ENCODE data around the gene PYROXD2. TPM values are rescaled to one million over a fixed set of nuclear protein-coding genes. Genes with fewer than 3 reads are reported as not detected.

PYROXD2 gene
- total and polyA plus RNA-seq, 2 of the 8 experiments (the other 6 are each of a cell fraction or from before 2014, with no cell fraction given), result 3.2 to 5.4 TPM

DNA sequence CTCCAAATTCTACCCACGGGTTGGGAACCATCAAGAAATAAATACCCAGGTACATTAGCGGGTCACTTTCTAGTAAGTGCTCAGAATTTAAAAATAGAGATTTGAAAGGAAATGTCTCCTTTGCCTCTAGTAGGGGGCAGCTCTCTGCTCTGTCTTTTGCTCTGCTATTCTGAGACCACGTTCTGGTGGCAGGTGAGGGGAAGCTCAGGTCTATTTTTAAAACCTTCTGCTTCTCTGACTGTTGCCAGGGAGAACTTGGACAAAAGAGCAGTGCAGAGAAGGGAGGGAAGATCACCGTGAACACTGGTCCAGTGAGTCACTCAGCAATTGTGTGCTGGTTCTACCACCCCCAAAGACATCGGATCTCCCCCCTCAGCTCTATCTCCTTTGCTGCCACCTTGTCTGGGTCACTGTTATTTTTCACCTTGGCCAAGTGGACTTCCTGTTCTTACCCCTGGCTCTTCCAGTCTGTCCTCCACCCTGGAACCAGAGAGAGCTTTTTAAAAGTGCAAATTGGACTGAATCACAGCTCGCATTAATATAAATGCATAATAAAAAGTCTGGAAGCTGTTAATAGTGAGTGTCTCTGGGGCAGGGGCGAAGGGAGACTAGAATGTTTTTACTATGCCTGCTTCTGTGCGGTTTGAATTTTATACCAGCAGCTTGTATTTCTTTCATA, 74.6 kb downstream of the PYROXD2 start (continued):
- TF ChIP-seq, protein P1, sequence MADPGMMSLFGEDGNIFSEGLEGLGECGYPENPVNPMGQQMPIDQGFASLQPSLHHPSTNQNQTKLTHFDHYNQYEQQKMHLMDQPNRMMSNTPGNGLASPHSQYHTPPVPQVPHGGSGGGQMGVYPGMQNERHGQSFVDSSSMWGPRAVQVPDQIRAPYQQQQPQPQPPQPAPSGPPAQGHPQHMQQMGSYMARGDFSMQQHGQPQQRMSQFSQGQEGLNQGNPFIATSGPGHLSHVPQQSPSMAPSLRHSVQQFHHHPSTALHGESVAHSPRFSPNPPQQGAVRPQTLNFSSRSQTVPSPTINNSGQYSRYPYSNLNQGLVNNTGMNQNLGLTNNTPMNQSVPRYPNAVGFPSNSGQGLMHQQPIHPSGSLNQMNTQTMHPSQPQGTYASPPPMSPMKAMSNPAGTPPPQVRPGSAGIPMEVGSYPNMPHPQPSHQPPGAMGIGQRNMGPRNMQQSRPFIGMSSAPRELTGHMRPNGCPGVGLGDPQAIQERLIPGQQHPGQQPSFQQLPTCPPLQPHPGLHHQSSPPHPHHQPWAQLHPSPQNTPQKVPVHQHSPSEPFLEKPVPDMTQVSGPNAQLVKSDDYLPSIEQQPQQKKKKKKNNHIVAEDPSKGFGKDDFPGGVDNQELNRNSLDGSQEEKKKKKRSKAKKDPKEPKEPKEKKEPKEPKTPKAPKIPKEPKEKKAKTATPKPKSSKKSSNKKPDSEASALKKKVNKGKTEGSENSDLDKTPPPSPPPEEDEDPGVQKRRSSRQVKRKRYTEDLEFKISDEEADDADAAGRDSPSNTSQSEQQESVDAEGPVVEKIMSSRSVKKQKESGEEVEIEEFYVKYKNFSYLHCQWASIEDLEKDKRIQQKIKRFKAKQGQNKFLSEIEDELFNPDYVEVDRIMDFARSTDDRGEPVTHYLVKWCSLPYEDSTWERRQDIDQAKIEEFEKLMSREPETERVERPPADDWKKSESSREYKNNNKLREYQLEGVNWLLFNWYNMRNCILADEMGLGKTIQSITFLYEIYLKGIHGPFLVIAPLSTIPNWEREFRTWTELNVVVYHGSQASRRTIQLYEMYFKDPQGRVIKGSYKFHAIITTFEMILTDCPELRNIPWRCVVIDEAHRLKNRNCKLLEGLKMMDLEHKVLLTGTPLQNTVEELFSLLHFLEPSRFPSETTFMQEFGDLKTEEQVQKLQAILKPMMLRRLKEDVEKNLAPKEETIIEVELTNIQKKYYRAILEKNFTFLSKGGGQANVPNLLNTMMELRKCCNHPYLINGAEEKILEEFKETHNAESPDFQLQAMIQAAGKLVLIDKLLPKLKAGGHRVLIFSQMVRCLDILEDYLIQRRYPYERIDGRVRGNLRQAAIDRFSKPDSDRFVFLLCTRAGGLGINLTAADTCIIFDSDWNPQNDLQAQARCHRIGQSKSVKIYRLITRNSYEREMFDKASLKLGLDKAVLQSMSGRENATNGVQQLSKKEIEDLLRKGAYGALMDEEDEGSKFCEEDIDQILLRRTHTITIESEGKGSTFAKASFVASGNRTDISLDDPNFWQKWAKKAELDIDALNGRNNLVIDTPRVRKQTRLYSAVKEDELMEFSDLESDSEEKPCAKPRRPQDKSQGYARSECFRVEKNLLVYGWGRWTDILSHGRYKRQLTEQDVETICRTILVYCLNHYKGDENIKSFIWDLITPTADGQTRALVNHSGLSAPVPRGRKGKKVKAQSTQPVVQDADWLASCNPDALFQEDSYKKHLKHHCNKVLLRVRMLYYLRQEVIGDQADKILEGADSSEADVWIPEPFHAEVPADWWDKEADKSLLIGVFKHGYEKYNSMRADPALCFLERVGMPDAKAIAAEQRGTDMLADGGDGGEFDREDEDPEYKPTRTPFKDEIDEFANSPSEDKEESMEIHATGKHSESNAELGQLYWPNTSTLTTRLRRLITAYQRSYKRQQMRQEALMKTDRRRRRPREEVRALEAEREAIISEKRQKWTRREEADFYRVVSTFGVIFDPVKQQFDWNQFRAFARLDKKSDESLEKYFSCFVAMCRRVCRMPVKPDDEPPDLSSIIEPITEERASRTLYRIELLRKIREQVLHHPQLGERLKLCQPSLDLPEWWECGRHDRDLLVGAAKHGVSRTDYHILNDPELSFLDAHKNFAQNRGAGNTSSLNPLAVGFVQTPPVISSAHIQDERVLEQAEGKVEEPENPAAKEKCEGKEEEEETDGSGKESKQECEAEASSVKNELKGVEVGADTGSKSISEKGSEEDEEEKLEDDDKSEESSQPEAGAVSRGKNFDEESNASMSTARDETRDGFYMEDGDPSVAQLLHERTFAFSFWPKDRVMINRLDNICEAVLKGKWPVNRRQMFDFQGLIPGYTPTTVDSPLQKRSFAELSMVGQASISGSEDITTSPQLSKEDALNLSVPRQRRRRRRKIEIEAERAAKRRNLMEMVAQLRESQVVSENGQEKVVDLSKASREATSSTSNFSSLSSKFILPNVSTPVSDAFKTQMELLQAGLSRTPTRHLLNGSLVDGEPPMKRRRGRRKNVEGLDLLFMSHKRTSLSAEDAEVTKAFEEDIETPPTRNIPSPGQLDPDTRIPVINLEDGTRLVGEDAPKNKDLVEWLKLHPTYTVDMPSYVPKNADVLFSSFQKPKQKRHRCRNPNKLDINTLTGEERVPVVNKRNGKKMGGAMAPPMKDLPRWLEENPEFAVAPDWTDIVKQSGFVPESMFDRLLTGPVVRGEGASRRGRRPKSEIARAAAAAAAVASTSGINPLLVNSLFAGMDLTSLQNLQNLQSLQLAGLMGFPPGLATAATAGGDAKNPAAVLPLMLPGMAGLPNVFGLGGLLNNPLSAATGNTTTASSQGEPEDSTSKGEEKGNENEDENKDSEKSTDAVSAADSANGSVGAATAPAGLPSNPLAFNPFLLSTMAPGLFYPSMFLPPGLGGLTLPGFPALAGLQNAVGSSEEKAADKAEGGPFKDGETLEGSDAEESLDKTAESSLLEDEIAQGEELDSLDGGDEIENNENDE (IDR thresholded peaks at IDR 0.05; ENCODE audit: insufficient replicate concordance, low read length), result no peak
- TF ChIP-seq E2F6 (IDR thresholded peaks at IDR 0.05) (no peak), POLR2A (IDR thresholded peaks at IDR 0.05; ENCODE audit: control extremely low read depth in 1 of 2, low read depth in 2 of 2, low read length in 2 of 2) (no peak), ATF2 (IDR thresholded peaks at IDR 0.05; ENCODE audit: low read length) (no peak), KDM4A (IDR thresholded peaks at IDR 0.05; ENCODE audit: low read depth, low read length, severe bottlenecking) (no peak)

Data from H1 (cell line).